Measurements from ENCODE around the gene BRD4.
"Not testable (repeated sequence)": the region's sequence is repeated elsewhere in the genome, so short reads cannot be mapped to it uniquely, and the experiment has no call there.

The BRD4 gene

DNA sequence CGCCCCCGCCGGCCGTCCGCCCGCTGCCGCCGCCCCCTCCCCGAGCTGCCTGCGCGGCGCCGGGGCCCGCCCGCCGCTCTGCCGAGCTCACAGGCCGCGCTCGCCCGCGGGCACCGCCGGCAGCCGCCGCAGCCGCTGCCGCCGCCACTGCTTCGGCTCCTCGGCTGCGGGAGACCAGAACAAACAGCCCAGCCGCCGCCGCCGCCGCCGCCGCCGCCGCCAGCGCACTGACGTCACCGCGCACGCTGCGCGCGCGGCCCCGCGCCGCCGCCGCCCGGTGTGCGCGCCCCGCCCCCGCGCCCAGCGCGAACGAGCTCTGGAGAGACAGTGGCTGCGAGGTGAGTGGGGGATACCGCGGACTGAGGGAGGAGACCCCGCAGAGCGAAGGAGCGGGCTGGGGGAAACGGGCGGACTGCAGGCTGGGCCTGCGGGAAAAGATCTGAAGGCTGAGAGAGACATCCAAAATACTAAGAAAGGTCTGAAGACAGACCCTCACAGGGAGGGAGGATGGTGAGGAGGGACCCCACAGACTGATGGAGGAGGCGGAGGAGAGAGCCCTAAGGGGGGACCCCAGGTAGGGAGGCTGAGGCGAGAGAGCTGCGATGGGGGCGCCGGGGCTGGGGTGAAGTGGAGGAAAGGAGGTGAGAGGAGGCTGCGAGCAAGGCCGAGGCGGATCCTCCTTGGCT lies at the start of gene BRD4:
BRD4 (minus strand) TSS at position 229 of the 686 bp plus-strand sequence. CDS start 59,440 bp downstream, outside the sequence.
- DNase-seq (ENCODE audit: low read depth): peak; percentile 66

DNA sequence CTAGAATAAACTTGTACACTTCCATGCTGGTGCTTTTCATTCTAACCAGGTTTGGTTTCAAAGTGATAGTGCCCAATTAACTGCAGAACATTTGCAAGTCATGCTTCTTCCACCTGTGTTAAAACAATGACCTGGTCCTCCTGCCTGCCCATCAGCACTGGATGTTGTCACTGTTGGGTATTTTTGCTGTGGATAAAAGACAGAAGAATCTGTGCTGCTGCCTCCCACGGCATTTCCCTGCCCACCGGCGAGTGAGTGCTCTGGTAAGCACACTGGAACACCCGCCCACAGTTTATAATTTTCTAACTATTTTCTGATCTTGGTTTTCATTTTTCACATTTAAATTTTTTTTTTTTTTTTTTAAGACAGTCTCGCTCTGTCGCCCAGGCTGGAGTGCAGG lies 49.5 kb upstream of the BRD4 start:
- DNase-seq (ENCODE audit: low read depth): no peak

GRCh38 chr19:15381429-15381828 lies 49.1 kb upstream of the BRD4 start:
- no peak for DNase-seq (ENCODE audit: low read depth)

- DNase-seq (ENCODE audit: low read depth): no peak
These were observed 47.8 kb upstream of the BRD4 start for GRCh38 chr19:15379999-15380647.

DNA sequence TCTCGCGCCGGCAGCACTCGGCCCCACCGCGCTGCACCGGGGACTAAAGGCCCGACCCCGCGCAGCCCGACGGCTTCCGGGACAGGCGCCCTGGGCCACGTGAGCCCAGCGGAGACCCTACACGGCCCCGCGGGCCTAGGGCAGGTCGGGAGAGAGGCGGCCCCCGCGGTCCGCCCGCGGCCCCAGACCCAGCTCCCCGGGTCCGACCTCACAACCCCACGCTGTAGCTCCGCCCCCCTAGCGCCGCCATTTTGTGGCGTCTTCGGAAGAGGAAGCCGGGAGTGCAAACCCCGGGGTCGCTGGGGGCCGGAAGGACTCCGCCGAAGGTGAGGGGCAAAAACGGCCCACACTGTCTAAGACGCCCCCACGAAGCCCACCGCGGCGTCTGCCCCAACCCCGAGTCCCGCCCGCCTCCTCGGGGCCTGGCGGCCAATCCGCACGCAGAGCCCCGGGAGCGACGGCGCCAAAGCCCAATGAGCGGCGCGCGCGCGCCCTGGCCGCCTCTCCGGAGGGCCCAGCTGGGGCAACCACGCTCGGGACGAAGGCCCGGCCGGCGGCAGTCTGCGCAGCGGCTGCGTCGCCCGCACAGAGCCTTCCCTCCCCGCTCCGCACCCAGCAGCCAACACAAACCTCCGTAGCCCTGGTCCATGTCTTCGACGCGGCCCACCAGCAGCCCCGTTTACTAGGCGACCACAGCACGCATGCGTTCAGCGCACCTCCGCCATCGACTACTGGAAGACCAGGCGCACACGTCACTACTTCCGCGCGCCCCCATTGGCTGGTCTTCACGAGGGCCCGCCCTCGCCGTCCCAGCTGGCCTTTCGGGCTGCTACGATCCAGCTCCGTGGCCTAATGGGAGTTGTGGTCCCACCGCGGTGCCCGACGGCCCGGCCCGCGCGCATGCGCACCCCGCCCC lies 47.0 kb upstream of the BRD4 start, which contains the start of gene AKAP8:
AKAP8 (minus strand) TSS at position 705 of the 916 bp plus-strand sequence; CDS start at position 649, 56 bp downstream.
- peak; percentile 96 for DNase-seq (ENCODE audit: low read depth)

DNA sequence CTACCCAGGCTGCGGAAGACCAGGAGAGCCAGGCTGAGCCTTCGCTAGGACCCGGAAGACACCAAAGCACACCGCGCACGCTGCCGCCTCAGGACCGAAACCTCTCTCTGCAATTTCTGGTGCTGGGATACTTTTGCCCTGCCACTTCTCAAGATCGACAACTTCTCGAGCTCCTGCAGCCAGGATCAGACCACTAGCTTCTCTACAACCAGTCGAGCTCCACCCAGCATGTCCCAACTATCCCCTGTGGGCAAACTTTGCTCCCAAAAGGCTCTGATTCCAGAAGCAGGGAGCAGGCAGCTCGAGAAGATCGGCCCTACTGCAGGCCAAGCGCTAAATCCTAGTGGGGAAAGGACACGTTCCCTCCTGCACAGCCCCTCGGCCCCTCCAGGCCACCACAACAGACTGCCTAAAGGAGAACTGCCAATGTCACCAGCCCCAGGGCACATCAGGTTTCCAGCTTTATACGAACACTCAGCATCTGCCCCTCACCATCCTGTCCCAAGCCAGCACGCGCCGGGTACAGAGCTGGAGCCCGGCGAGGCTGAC lies 46.3 kb upstream of the BRD4 start:
- peak; percentile 36 for DNase-seq (ENCODE audit: low read depth)

DNA sequence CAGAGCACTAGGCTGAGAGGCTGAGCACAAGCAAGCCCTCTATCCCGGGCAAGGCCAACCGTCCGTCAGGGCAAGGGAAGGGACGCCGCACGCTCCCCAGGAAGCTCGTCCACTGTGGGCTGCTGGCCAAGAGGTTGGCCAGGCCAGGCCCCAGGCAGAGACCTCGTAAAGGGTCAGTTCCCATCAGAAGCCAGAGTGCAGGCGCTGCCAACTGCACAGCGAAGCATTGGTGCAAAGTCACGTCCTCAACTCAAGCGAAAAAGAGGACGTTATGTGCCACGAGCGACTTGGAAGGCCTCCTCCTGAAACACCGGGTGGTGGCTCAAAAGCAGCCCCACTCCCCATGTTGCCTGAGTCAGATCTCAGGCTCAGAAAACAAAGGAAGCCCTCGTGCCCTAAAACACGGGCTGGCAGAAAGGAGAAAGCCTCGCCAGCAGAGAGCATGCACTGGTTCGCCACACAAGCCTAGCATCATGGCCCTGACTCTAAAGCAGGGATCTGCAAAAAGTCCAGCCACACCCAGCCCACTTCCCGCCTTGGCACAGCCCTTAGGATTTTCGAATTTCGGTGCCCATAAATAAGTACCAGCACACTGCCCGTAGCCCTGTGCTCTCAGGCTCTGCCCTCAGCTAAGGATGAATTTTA lies 42.6 kb upstream of the BRD4 start:
- no peak for DNase-seq (ENCODE audit: low read depth)

GRCh38 chr19:15374105-15374651 lies 41.8 kb upstream of the BRD4 start:
- no peak for DNase-seq (ENCODE audit: low read depth)

GRCh38 chr19:15373644-15374043 lies 41.3 kb upstream of the BRD4 start:
- no peak for DNase-seq (ENCODE audit: low read depth)

DNA sequence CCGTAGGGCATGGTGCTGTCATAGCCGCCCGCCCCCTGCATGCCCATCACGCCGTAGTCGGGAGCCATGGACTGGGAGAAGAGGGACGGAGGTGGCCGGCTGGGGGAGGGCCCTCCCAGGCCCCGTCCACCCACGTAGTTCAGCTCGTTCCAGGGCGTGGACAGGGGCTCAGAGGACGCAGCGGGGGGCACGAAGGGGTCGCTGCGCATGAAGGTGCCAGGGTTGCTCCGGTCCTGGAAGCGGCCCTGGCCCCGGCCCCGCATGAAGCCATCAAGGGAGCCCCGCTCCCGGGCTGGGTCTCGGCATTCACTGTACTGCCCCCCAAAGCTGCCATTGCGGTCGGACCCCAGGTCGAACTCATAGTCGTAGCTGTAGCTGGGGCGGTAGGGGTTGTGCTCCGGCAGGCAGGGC lies 40.6 kb upstream of the BRD4 start:
- no peak for DNase-seq (ENCODE audit: low read depth)

DNA sequence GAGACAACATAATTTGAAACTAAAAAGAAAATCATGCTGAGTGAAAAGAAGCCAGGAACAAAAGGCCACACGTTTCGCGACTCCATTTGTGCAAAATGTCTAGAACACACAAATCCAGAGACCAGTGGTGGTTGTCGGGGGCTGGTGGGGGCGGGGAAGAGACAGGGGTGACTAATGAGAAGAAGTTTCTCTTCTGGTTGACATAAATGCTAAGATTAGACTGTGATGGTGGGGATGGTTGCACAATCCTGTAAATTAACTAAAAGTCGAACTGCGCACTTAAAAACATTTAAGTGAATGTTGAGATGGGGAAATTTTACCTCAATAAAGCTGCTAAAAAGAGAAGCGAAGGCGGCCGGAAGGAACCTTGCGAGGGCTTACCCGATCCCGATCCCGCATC lies 40.1 kb upstream of the BRD4 start:
- no peak for DNase-seq (ENCODE audit: low read depth)

GRCh38 chr19:15371786-15372380 lies 39.5 kb upstream of the BRD4 start:
- DNase-seq (ENCODE audit: low read depth): no peak

DNA sequence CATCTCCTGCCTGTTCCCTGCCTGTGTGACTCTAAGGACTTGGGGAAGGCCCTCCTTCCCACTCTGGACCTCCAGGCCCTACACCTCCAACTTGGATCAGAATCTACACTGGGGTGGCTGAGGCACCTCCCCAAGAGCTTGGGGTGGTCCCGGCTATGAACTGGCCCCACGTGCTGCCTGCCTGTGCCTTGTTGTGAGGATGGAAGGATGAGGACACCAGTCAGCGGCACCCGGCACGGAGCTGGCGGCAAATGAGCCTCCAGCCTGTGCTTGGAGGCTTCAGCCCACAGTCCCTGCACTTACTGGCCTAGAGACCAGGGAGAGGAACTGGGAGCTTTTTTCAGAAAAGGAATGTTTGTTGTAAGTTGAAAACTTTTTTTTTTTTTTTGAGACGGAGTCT lies 38.8 kb upstream of the BRD4 start:
- DNase-seq (ENCODE audit: low read depth): no peak

DNA sequence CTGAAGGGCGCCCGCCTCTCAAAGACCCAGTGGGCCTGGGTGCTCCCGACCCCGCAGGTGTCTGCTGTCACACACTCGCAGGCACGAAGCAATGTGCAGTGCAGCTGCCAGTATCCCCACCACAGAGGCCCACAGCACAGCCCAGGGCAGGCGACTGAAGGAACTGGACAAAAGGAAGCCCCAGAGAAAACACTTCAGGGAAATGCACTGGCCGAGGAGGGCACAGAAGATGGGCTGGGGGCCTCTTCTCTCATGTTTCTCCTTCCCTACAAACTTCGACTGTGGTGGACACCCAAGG lies 37.2 kb upstream of the BRD4 start:
- no peak for DNase-seq (ENCODE audit: low read depth)

GRCh38 chr19:15368798-15369593 lies 36.7 kb upstream of the BRD4 start:
- DNase-seq (ENCODE audit: low read depth): no peak

GRCh38 chr19:15368051-15368632 lies 35.8 kb upstream of the BRD4 start:
- DNase-seq (ENCODE audit: low read depth): no peak

DNA sequence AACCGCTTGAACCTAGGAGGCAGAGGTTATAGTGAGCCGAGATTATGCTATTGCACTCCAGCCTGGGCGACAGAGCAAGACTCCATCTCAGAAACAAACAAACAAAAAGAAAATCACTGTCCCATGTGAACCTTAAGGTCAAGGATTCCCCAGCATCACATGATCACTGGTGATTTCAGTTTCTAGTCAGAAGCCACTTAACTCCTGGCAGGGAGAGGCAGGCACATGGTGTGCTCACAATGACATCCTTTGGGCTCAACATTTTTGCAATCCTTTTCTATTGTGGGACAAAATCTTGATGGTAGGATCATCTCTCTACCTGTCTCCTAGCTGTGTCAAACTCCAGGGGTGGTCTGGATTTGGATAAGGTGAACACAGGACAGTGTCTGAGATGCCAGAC lies 35.1 kb upstream of the BRD4 start:
- no peak for DNase-seq (ENCODE audit: low read depth)

DNA sequence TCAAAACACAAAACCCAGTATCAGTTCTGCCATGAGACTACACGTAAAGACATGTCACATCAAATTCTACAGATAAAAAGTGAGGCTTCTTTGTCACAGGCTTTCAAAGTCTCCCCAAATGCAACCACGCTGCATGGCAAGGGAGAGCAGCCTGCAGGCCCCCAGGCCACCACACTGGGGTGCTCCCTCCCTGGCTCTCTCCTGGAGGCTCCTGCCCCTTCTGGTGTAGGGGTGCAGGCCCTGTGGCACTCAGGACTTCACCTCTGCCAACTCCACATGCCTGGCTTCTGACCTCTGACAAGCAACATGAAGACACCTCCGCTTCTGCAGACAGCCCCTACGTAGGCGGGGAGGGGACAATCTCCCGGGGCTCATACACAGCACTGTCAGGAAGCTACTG lies 32.9 kb upstream of the BRD4 start:
- DNase-seq (ENCODE audit: low read depth): no peak

DNA sequence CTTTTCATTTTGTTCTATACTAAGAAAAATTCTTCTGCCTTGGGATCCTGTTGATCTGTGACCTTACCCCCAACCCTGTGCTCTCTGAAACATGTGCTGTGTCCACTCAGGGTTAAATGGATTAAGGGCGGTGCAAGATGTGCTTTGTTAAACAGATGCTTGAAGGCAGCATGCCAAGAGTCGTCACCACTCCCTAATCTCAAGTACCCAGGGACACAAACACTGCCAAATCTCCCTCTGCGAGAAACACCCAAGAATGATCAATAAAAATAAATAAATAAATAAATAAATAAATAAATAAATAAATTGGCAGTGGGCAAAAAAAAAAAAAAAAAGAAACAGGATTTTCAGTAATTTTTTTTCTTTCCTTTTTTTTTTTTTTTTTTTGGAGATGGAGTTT lies 31.5 kb upstream of the BRD4 start:
- not testable (repeated sequence) for DNase-seq (ENCODE audit: low read depth)

DNA sequence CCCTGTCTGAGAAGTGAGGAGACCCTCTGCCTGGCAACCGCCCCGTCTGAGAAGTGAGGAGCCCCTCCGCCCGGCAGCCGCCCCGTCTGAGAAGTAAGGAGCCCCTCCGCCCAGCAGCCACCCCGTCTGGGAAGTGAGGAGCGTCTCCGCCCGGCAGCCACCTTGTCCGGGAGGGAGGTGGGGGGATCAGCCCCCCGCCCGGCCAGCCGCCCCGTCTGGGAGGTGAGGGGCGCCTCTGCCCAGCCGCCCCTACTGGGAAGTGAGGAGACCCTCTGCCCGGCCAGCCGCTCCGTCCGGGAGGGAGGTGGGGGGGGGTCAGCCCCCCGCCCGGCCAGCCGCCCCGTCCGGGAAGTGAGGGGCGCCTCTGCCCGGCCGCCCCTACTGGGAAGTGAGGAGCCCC lies 30.7 kb upstream of the BRD4 start:
- not testable (repeated sequence) for DNase-seq (ENCODE audit: low read depth)

Measured in stimulated activated CD8-positive, alpha-beta memory T cell treated with anti-CD3 and anti-CD28 coated beads, Interleukin-4, amount 100 ng/mL, for 24 hours (primary cell).